ENCODE results near the gene TRIO.

Gene TRIO

GRCh38 chr5:14407051-14407450 is 263.9 kb downstream of the TRIO start:
- Histone ChIP-seq H3K4me3 (ENCODE audit: low read length in 2 of 2) (no peak overlapping the region), H3K27me3 (ENCODE audit: control insufficient read depth in 2 of 2, insufficient read depth in 2 of 2, low read length in 2 of 2) (no peaks in the 10 kb centered on the region), H3K36me3 (ENCODE audit: control insufficient read depth in 2 of 2, insufficient read depth in 2 of 2, low read length in 2 of 2) (peaks cover 39 to 60% of the 10 kb centered on the region in 2 donors), H3K9ac (ENCODE audit: low read depth in 1 of 2, low read length in 2 of 2) (no peak overlapping the region), H3K9me3 (ENCODE audit: control insufficient read depth in 2 of 2, low read length in 2 of 2) (no peaks in the 10 kb centered on the region), H3K4me1 (ENCODE audit: control insufficient read depth in 2 of 2, insufficient read depth in 2 of 2, low read length in 2 of 2) (peaks cover 6 to 10% of the 10 kb centered on the region in 2 donors), H3K27ac (ENCODE audit: low read depth in 2 of 2, low read length in 2 of 2) (no peak overlapping the region)

GRCh38 chr5:14407746-14408175 is 264.6 kb downstream of the TRIO start:
- Histone ChIP-seq H3K36me3 (ENCODE audit: control insufficient read depth in 2 of 2, insufficient read depth in 2 of 2, low read length in 2 of 2) (peaks cover 45 to 63% of the 10 kb centered on the region in 2 donors), H3K9me3 (ENCODE audit: control insufficient read depth in 2 of 2, low read length in 2 of 2) (no peaks in the 10 kb centered on the region), H3K4me1 (ENCODE audit: control insufficient read depth in 2 of 2, insufficient read depth in 2 of 2, low read length in 2 of 2) (peaks cover 6 to 10% of the 10 kb centered on the region in 2 donors), H3K27ac (ENCODE audit: low read depth in 2 of 2, low read length in 2 of 2) (no peak overlapping the region), H3K4me3 (ENCODE audit: low read length in 2 of 2) (no peak overlapping the region), H3K9ac (ENCODE audit: low read depth in 1 of 2, low read length in 2 of 2) (no peak overlapping the region), H3K27me3 (ENCODE audit: control insufficient read depth in 2 of 2, insufficient read depth in 2 of 2, low read length in 2 of 2) (no peaks in the 10 kb centered on the region)

- no peaks in the 10 kb centered on the region for H3K9me3 ChIP-seq (ENCODE audit: control insufficient read depth in 2 of 2, low read length in 2 of 2)
- peaks cover 49 to 65% of the 10 kb centered on the region in 2 donors for H3K36me3 ChIP-seq (ENCODE audit: control insufficient read depth in 2 of 2, insufficient read depth in 2 of 2, low read length in 2 of 2)
- H3K27ac ChIP-seq (ENCODE audit: low read depth in 2 of 2, low read length in 2 of 2) = no peak overlapping the region
- H3K9ac ChIP-seq (ENCODE audit: low read depth in 1 of 2, low read length in 2 of 2) = no peak overlapping the region
- H3K4me3 ChIP-seq (ENCODE audit: low read length in 2 of 2) = no peak overlapping the region
- H3K4me1 ChIP-seq (ENCODE audit: control insufficient read depth in 2 of 2, insufficient read depth in 2 of 2, low read length in 2 of 2) = peaks cover 6 to 10% of the 10 kb centered on the region in 2 donors
- no peaks in the 10 kb centered on the region for H3K27me3 ChIP-seq (ENCODE audit: control insufficient read depth in 2 of 2, insufficient read depth in 2 of 2, low read length in 2 of 2)
Measured at GRCh38 chr5:14408969-14409586, 265.9 kb downstream of the TRIO start.

- Histone ChIP-seq H3K4me3 (ENCODE audit: low read length in 2 of 2) (no peak overlapping the region), H3K36me3 (ENCODE audit: control insufficient read depth in 2 of 2, insufficient read depth in 2 of 2, low read length in 2 of 2) (peaks cover 53 to 69% of the 10 kb centered on the region in 2 donors), H3K27ac (ENCODE audit: low read depth in 2 of 2, low read length in 2 of 2) (peak overlapping the region in 1 of 2 donors; percentile 41)
Measured at GRCh38 chr5:14410068-14410393, 266.9 kb downstream of the TRIO start.

GRCh38 chr5:14410394-14411201 is 267.5 kb downstream of the TRIO start:
- Histone ChIP-seq H3K27me3 (ENCODE audit: control insufficient read depth in 2 of 2, insufficient read depth in 2 of 2, low read length in 2 of 2) (no peaks in the 10 kb centered on the region), H3K36me3 (ENCODE audit: control insufficient read depth in 2 of 2, insufficient read depth in 2 of 2, low read length in 2 of 2) (peaks cover 56 to 73% of the 10 kb centered on the region in 2 donors), H3K27ac (ENCODE audit: low read depth in 2 of 2, low read length in 2 of 2) (peak overlapping the region in 1 of 2 donors; percentile 41), H3K4me3 (ENCODE audit: low read length in 2 of 2) (no peak overlapping the region), H3K9ac (ENCODE audit: low read depth in 1 of 2, low read length in 2 of 2) (no peak overlapping the region), H3K9me3 (ENCODE audit: control insufficient read depth in 2 of 2, low read length in 2 of 2) (no peaks in the 10 kb centered on the region), H3K4me1 (ENCODE audit: control insufficient read depth in 2 of 2, insufficient read depth in 2 of 2, low read length in 2 of 2) (peaks cover 2 to 4% of the 10 kb centered on the region in 2 donors)

More at GRCh38 chr5:14410068-14410393, 266.9 kb downstream of the TRIO start:
- Histone ChIP-seq H3K4me1 (ENCODE audit: control insufficient read depth in 2 of 2, insufficient read depth in 2 of 2, low read length in 2 of 2) (peaks cover 6 to 9% of the 10 kb centered on the region in 2 donors), H3K27me3 (ENCODE audit: control insufficient read depth in 2 of 2, insufficient read depth in 2 of 2, low read length in 2 of 2) (no peaks in the 10 kb centered on the region), H3K9ac (ENCODE audit: low read depth in 1 of 2, low read length in 2 of 2) (no peak overlapping the region), H3K9me3 (ENCODE audit: control insufficient read depth in 2 of 2, low read length in 2 of 2) (no peaks in the 10 kb centered on the region)

GRCh38 chr5:14411216-14411615 is 268.1 kb downstream of the TRIO start:
- no peak overlapping the region for H3K27ac ChIP-seq (ENCODE audit: low read depth in 2 of 2, low read length in 2 of 2)

GRCh38 chr5:14413331-14413750 is 270.2 kb downstream of the TRIO start:
- H3K4me1 ChIP-seq (ENCODE audit: control insufficient read depth in 2 of 2, insufficient read depth in 2 of 2, low read length in 2 of 2) = no peaks in the 10 kb centered on the region
- no peaks in the 10 kb centered on the region for H3K27me3 ChIP-seq (ENCODE audit: control insufficient read depth in 2 of 2, insufficient read depth in 2 of 2, low read length in 2 of 2)
- no peak overlapping the region for H3K27ac ChIP-seq (ENCODE audit: low read depth in 2 of 2, low read length in 2 of 2)
- no peak overlapping the region for H3K4me3 ChIP-seq (ENCODE audit: low read length in 2 of 2)
- no peaks in the 10 kb centered on the region for H3K9me3 ChIP-seq (ENCODE audit: control insufficient read depth in 2 of 2, low read length in 2 of 2)
- no peak overlapping the region for H3K9ac ChIP-seq (ENCODE audit: low read depth in 1 of 2, low read length in 2 of 2)
- peaks cover 45 to 57% of the 10 kb centered on the region in 2 donors for H3K36me3 ChIP-seq (ENCODE audit: control insufficient read depth in 2 of 2, insufficient read depth in 2 of 2, low read length in 2 of 2)

More at GRCh38 chr5:14411216-14411615, 268.1 kb downstream of the TRIO start:
- H3K9me3 ChIP-seq (ENCODE audit: control insufficient read depth in 2 of 2, low read length in 2 of 2) = no peaks in the 10 kb centered on the region
- H3K27me3 ChIP-seq (ENCODE audit: control insufficient read depth in 2 of 2, insufficient read depth in 2 of 2, low read length in 2 of 2) = no peaks in the 10 kb centered on the region
- no peak overlapping the region for H3K9ac ChIP-seq (ENCODE audit: low read depth in 1 of 2, low read length in 2 of 2)
- no peaks in the 10 kb centered on the region for H3K4me1 ChIP-seq (ENCODE audit: control insufficient read depth in 2 of 2, insufficient read depth in 2 of 2, low read length in 2 of 2)
- H3K36me3 ChIP-seq (ENCODE audit: control insufficient read depth in 2 of 2, insufficient read depth in 2 of 2, low read length in 2 of 2) = peaks cover 53 to 69% of the 10 kb centered on the region in 2 donors
- H3K4me3 ChIP-seq (ENCODE audit: low read length in 2 of 2) = no peak overlapping the region

GRCh38 chr5:14414007-14414406 is 270.9 kb downstream of the TRIO start:
- Histone ChIP-seq H3K4me3 (ENCODE audit: low read length in 2 of 2) (no peak overlapping the region), H3K9ac (ENCODE audit: low read depth in 1 of 2, low read length in 2 of 2) (no peak overlapping the region), H3K4me1 (ENCODE audit: control insufficient read depth in 2 of 2, insufficient read depth in 2 of 2, low read length in 2 of 2) (no peaks in the 10 kb centered on the region), H3K9me3 (ENCODE audit: control insufficient read depth in 2 of 2, low read length in 2 of 2) (no peaks in the 10 kb centered on the region), H3K27me3 (ENCODE audit: control insufficient read depth in 2 of 2, insufficient read depth in 2 of 2, low read length in 2 of 2) (no peaks in the 10 kb centered on the region), H3K27ac (ENCODE audit: low read depth in 2 of 2, low read length in 2 of 2) (peak overlapping the region in 1 of 2 donors; percentile 26), H3K36me3 (ENCODE audit: control insufficient read depth in 2 of 2, insufficient read depth in 2 of 2, low read length in 2 of 2) (peaks cover 42 to 58% of the 10 kb centered on the region in 2 donors)

GRCh38 chr5:14414656-14415023 is 271.5 kb downstream of the TRIO start:
- no peak overlapping the region for H3K4me3 ChIP-seq (ENCODE audit: low read length in 2 of 2)
- no peaks in the 10 kb centered on the region for H3K27me3 ChIP-seq (ENCODE audit: control insufficient read depth in 2 of 2, insufficient read depth in 2 of 2, low read length in 2 of 2)
- H3K27ac ChIP-seq (ENCODE audit: low read depth in 2 of 2, low read length in 2 of 2) = no peak overlapping the region
- H3K36me3 ChIP-seq (ENCODE audit: control insufficient read depth in 2 of 2, insufficient read depth in 2 of 2, low read length in 2 of 2) = peaks cover 45 to 62% of the 10 kb centered on the region in 2 donors
- no peak overlapping the region for H3K9ac ChIP-seq (ENCODE audit: low read depth in 1 of 2, low read length in 2 of 2)
- no peaks in the 10 kb centered on the region for H3K9me3 ChIP-seq (ENCODE audit: control insufficient read depth in 2 of 2, low read length in 2 of 2)
- no peaks in the 10 kb centered on the region for H3K4me1 ChIP-seq (ENCODE audit: control insufficient read depth in 2 of 2, insufficient read depth in 2 of 2, low read length in 2 of 2)

GRCh38 chr5:14415024-14415697 is 272.0 kb downstream of the TRIO start:
- Histone ChIP-seq H3K9ac (ENCODE audit: low read depth in 1 of 2, low read length in 2 of 2) (no peak overlapping the region), H3K36me3 (ENCODE audit: control insufficient read depth in 2 of 2, insufficient read depth in 2 of 2, low read length in 2 of 2) (peaks cover 46 to 62% of the 10 kb centered on the region in 2 donors), H3K4me3 (ENCODE audit: low read length in 2 of 2) (no peak overlapping the region), H3K27ac (ENCODE audit: low read depth in 2 of 2, low read length in 2 of 2) (no peak overlapping the region), H3K27me3 (ENCODE audit: control insufficient read depth in 2 of 2, insufficient read depth in 2 of 2, low read length in 2 of 2) (no peaks in the 10 kb centered on the region), H3K4me1 (ENCODE audit: control insufficient read depth in 2 of 2, insufficient read depth in 2 of 2, low read length in 2 of 2) (no peaks in the 10 kb centered on the region), H3K9me3 (ENCODE audit: control insufficient read depth in 2 of 2, low read length in 2 of 2) (no peaks in the 10 kb centered on the region)
